ENCODE data around the gene CAPN5. TPM values are rescaled to one million over a fixed set of nuclear protein-coding genes. Genes with fewer than 3 reads are reported as not detected.

CAPN5 gene
- total and polyA plus RNA-seq, 2 donors = 1.5 to 3.0 TPM

- peaks cover 0 to 14% of the 10 kb centered on the region in 2 donors for H3K4me1 ChIP-seq (ENCODE audit: control insufficient read depth in 2 of 2, insufficient read depth in 2 of 2, low read length in 2 of 2)
- no peak for DNase-seq (ENCODE audit: low read depth in 6 of 9, low spot score in 9 of 9)
- H3K4me3 ChIP-seq (ENCODE audit: low read length in 2 of 2) = no peak overlapping the region
- no peak overlapping the region for H3K27ac ChIP-seq (ENCODE audit: low read depth in 1 of 2, low read length in 1 of 2)
- no peaks in the 10 kb centered on the region for H3K9me3 ChIP-seq (ENCODE audit: control insufficient read depth in 2 of 2, insufficient read depth in 1 of 2, low read length in 1 of 2)
- 97% methylated on average over 19 of the region's 19 CpGs for WGBS
- H3K27me3 ChIP-seq (ENCODE audit: control insufficient read depth in 2 of 2, insufficient read depth in 1 of 2, low read length in 1 of 2) = no peaks in the 10 kb centered on the region
- H3K36me3 ChIP-seq (ENCODE audit: control insufficient read depth in 2 of 2, insufficient read depth in 2 of 2, low read length in 1 of 2) = no peaks in the 10 kb centered on the region
Observed at GRCh38 chr11:77158041-77158695, 91.4 kb downstream of the CAPN5 start.

GRCh38 chr11:77159219-77159936 lies 92.6 kb downstream of the CAPN5 start:
- H3K4me3 ChIP-seq (ENCODE audit: low read length in 2 of 2) = no peak overlapping the region
- 95% methylated on average over 4 of the region's 4 CpGs for WGBS
- H3K4me1 ChIP-seq (ENCODE audit: control insufficient read depth in 2 of 2, insufficient read depth in 2 of 2, low read length in 2 of 2) = peaks cover 0 to 3% of the 10 kb centered on the region in 2 donors
- no peaks in the 10 kb centered on the region for H3K36me3 ChIP-seq (ENCODE audit: control insufficient read depth in 2 of 2, insufficient read depth in 2 of 2, low read length in 1 of 2)
- H3K9me3 ChIP-seq (ENCODE audit: control insufficient read depth in 2 of 2, insufficient read depth in 1 of 2, low read length in 1 of 2) = no peaks in the 10 kb centered on the region
- no peak overlapping the region for H3K27ac ChIP-seq (ENCODE audit: low read depth in 1 of 2, low read length in 1 of 2)
- no peaks in the 10 kb centered on the region for H3K27me3 ChIP-seq (ENCODE audit: control insufficient read depth in 2 of 2, insufficient read depth in 1 of 2, low read length in 1 of 2)
- no peak for DNase-seq (ENCODE audit: low read depth in 6 of 9, low spot score in 9 of 9)

DNA sequence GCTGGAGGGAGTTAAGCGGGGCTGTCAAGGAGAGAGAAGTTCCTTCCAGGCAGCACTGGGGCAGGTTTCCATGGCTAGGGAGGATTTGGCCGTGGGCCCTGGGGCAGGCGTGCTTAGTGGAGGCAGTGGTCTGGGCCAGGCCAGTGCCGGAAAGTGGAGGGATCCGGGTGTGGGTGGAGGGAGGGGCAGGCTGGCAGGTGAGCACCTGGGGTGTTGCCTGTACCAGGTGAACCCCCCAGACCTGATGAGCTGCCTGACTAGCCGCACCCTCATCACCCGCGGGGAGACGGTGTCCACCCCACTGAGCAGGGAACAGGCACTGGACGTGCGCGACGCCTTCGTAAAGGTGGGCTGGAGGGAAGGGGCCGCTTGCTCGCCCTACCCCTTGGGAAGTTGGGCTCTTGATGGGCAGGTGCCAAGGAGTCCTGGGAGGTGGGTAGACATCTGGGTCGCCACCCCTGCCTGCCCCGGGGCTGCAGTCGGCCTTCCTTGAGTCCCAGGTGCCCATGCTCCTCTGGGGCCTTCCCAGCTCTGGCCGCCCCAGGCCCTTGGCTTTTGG lies 93.2 kb downstream of the CAPN5 start:
- H3K9me3 ChIP-seq (ENCODE audit: control insufficient read depth in 2 of 2, insufficient read depth in 1 of 2, low read length in 1 of 2) = no peaks in the 10 kb centered on the region
- no peaks in the 10 kb centered on the region for H3K27me3 ChIP-seq (ENCODE audit: control insufficient read depth in 2 of 2, insufficient read depth in 1 of 2, low read length in 1 of 2)
- H3K27ac ChIP-seq (ENCODE audit: low read depth in 1 of 2, low read length in 1 of 2) = no peak overlapping the region
- H3K4me1 ChIP-seq (ENCODE audit: control insufficient read depth in 2 of 2, insufficient read depth in 2 of 2, low read length in 2 of 2) = no peaks in the 10 kb centered on the region
- H3K36me3 ChIP-seq (ENCODE audit: control insufficient read depth in 2 of 2, insufficient read depth in 2 of 2, low read length in 1 of 2) = no peaks in the 10 kb centered on the region
- DNase-seq (ENCODE audit: low read depth in 6 of 9, low spot score in 9 of 9) = no peak
- no peak overlapping the region for H3K4me3 ChIP-seq (ENCODE audit: low read length in 2 of 2)
- WGBS = 97% methylated on average over 20 of the region's 20 CpGs

DNA sequence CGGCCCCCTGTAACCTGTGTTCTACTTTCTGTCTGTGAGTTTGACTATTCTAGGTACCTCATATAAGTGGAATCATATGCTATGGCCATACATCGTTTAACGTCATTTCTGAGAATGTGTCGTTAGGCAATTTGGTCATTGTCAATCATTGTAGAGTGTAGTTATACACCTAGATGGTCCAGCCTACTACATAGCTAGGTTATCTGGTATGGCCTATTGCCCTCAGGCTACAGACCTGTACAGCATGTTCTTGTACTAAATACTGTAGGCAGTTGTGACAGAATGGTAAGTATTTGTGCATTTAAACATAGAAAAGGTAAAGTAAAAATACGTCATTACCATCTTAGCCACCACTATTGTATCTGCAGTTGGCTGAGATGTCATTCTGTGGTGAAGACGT lies 96.5 kb downstream of the CAPN5 start:
- Histone ChIP-seq H3K4me1 (ENCODE audit: control insufficient read depth in 2 of 2, insufficient read depth in 2 of 2, low read length in 2 of 2) (no peaks in the 10 kb centered on the region), H3K4me3 (ENCODE audit: low read length in 2 of 2) (no peak overlapping the region), H3K9me3 (ENCODE audit: control insufficient read depth in 2 of 2, insufficient read depth in 1 of 2, low read length in 1 of 2) (no peaks in the 10 kb centered on the region), H3K27ac (ENCODE audit: low read depth in 1 of 2, low read length in 1 of 2) (no peak overlapping the region), H3K36me3 (ENCODE audit: control insufficient read depth in 2 of 2, insufficient read depth in 2 of 2, low read length in 1 of 2) (no peaks in the 10 kb centered on the region), H3K27me3 (ENCODE audit: control insufficient read depth in 2 of 2, insufficient read depth in 1 of 2, low read length in 1 of 2) (no peaks in the 10 kb centered on the region)
- no peak for DNase-seq (ENCODE audit: low read depth in 6 of 9, low spot score in 9 of 9)
- 91% methylated on average over 6 of the region's 6 CpGs for WGBS

GRCh38 chr11:77165066-77165465 lies 98.3 kb downstream of the CAPN5 start:
- H3K36me3 ChIP-seq (ENCODE audit: control insufficient read depth in 2 of 2, insufficient read depth in 2 of 2, low read length in 1 of 2) = no peaks in the 10 kb centered on the region
- no peak overlapping the region for H3K27ac ChIP-seq (ENCODE audit: low read depth in 1 of 2, low read length in 1 of 2)
- DNase-seq (ENCODE audit: low read depth in 6 of 9, low spot score in 9 of 9) = no peak
- 86% methylated on average over 5 of the region's 5 CpGs for WGBS
- H3K27me3 ChIP-seq (ENCODE audit: control insufficient read depth in 2 of 2, insufficient read depth in 1 of 2, low read length in 1 of 2) = no peaks in the 10 kb centered on the region
- H3K4me1 ChIP-seq (ENCODE audit: control insufficient read depth in 2 of 2, insufficient read depth in 2 of 2, low read length in 2 of 2) = no peaks in the 10 kb centered on the region
- no peak overlapping the region for H3K4me3 ChIP-seq (ENCODE audit: low read length in 2 of 2)
- H3K9me3 ChIP-seq (ENCODE audit: control insufficient read depth in 2 of 2, insufficient read depth in 1 of 2, low read length in 1 of 2) = no peaks in the 10 kb centered on the region

DNA sequence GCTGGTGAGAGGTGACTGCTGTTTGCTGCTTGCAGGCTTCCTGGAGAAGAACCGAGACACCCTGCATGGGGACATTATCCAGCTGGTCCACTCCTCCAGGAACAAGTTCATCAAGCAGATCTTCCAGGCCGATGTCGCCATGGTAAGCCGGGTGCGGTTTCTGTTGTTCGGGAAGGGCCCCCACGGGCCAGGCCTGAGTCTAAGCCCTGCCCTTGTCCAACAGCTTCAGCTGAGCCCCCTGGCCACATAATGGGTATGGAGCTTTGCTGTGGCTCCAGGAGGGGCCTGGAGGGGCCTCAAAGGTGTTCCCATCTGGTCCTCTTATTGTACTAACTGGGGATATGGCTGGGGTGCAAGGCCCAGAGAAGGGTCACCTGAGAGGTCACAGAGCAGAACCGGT lies 99.2 kb downstream of the CAPN5 start:
- WGBS = 98% methylated on average over 8 of the region's 8 CpGs
- Histone ChIP-seq H3K9me3 (ENCODE audit: control insufficient read depth in 2 of 2, insufficient read depth in 1 of 2, low read length in 1 of 2) (peaks cover 0 to 1% of the 10 kb centered on the region in 2 donors), H3K4me3 (ENCODE audit: low read length in 2 of 2) (no peak overlapping the region), H3K36me3 (ENCODE audit: control insufficient read depth in 2 of 2, insufficient read depth in 2 of 2, low read length in 1 of 2) (no peaks in the 10 kb centered on the region), H3K27ac (ENCODE audit: low read depth in 1 of 2, low read length in 1 of 2) (no peak overlapping the region), H3K4me1 (ENCODE audit: control insufficient read depth in 2 of 2, insufficient read depth in 2 of 2, low read length in 2 of 2) (no peaks in the 10 kb centered on the region), H3K27me3 (ENCODE audit: control insufficient read depth in 2 of 2, insufficient read depth in 1 of 2, low read length in 1 of 2) (no peaks in the 10 kb centered on the region)
- no peak for DNase-seq (ENCODE audit: low read depth in 6 of 9, low spot score in 9 of 9)

DNA sequence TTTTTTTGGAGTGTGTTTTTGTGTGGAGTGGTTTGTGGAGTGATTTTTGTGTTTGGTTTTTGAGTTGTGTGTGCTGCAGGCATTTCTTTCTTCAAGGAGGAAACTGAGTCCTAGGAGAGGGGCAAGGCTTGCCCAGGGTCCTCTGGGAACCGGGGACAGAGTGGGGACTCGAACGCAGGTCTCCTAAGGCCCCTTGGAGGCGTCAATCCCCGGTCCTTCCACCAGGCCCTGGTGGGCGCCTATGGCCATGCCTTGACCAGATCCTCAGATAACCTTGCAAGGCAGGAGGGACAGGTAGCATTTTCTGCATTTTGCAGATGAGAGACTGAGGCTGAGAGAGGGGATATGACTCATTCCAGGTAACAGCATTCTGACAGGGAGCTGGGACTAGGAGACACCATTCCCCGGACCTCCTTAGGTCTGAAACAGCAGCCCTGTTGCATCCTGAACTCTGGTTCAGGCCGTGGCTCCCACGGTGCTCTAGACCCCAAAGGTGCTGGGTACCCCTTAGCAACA lies 100.4 kb downstream of the CAPN5 start:
- no peak overlapping the region for H3K4me3 ChIP-seq (ENCODE audit: low read length in 2 of 2)
- H3K4me1 ChIP-seq (ENCODE audit: control insufficient read depth in 2 of 2, insufficient read depth in 2 of 2, low read length in 2 of 2) = no peaks in the 10 kb centered on the region
- no peak overlapping the region for H3K27ac ChIP-seq (ENCODE audit: low read depth in 1 of 2, low read length in 1 of 2)
- no peaks in the 10 kb centered on the region for H3K36me3 ChIP-seq (ENCODE audit: control insufficient read depth in 2 of 2, insufficient read depth in 2 of 2, low read length in 1 of 2)
- H3K27me3 ChIP-seq (ENCODE audit: control insufficient read depth in 2 of 2, insufficient read depth in 1 of 2, low read length in 1 of 2) = no peaks in the 10 kb centered on the region
- 93% methylated on average over 9 of the region's 9 CpGs for WGBS
- DNase-seq (ENCODE audit: low read depth in 6 of 9, low spot score in 9 of 9) = no peak
- H3K9me3 ChIP-seq (ENCODE audit: control insufficient read depth in 2 of 2, insufficient read depth in 1 of 2, low read length in 1 of 2) = peaks cover 0 to 1% of the 10 kb centered on the region in 2 donors

DNA sequence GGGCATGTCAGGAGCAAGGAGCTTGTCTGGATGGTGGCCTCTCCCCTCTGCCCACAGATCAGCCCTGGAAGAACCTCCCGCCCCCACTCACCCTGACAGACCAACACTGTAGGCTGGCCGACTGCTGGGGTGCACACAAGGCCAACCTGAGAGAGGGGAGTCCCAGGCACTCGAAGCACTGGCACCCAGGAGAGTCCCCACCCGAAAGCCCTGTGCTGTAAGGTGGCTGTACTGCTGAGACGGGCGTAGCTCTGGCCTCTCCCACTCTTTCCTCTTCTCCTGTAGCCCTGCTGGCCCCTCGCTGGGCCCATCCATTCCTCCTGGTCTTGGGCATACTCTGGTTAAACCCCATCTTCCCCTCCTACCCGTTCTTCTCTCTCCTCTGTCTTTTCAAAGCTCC lies 101.0 kb downstream of the CAPN5 start:
- H3K4me1 ChIP-seq (ENCODE audit: control insufficient read depth in 2 of 2, insufficient read depth in 2 of 2, low read length in 2 of 2) = no peaks in the 10 kb centered on the region
- H3K4me3 ChIP-seq (ENCODE audit: low read length in 2 of 2) = no peak overlapping the region
- DNase-seq (ENCODE audit: low read depth in 6 of 9, low spot score in 9 of 9) = no peak
- no peaks in the 10 kb centered on the region for H3K27me3 ChIP-seq (ENCODE audit: control insufficient read depth in 2 of 2, insufficient read depth in 1 of 2, low read length in 1 of 2)
- no peak overlapping the region for H3K27ac ChIP-seq (ENCODE audit: low read depth in 1 of 2, low read length in 1 of 2)
- H3K9me3 ChIP-seq (ENCODE audit: control insufficient read depth in 2 of 2, insufficient read depth in 1 of 2, low read length in 1 of 2) = peaks cover 0 to 1% of the 10 kb centered on the region in 2 donors
- H3K36me3 ChIP-seq (ENCODE audit: control insufficient read depth in 2 of 2, insufficient read depth in 2 of 2, low read length in 1 of 2) = no peaks in the 10 kb centered on the region
- 88% methylated on average over 8 of the region's 8 CpGs for WGBS

GRCh38 chr11:77170107-77170506 lies 103.3 kb downstream of the CAPN5 start:
- Histone ChIP-seq H3K27ac (ENCODE audit: low read depth in 1 of 2, low read length in 1 of 2) (no peak overlapping the region), H3K9me3 (ENCODE audit: control insufficient read depth in 2 of 2, insufficient read depth in 1 of 2, low read length in 1 of 2) (peaks cover 0 to 1% of the 10 kb centered on the region in 2 donors), H3K27me3 (ENCODE audit: control insufficient read depth in 2 of 2, insufficient read depth in 1 of 2, low read length in 1 of 2) (no peaks in the 10 kb centered on the region), H3K4me1 (ENCODE audit: control insufficient read depth in 2 of 2, insufficient read depth in 2 of 2, low read length in 2 of 2) (peaks cover 0 to under 1% of the 10 kb centered on the region in 2 donors), H3K36me3 (ENCODE audit: control insufficient read depth in 2 of 2, insufficient read depth in 2 of 2, low read length in 1 of 2) (no peaks in the 10 kb centered on the region), H3K4me3 (ENCODE audit: low read length in 2 of 2) (no peak overlapping the region)
- no peak for DNase-seq (ENCODE audit: low read depth in 6 of 9, low spot score in 9 of 9)
- WGBS = 98% methylated on average over 5 of the region's 5 CpGs

Measured in thymus (tissue), 11 donors.